Measurements from ENCODE around the gene GPR42. TPM values are rescaled to one million over a fixed set of nuclear protein-coding genes. Genes with fewer than 3 reads are reported as not detected.

Gene GPR42
- polyA plus RNA-seq (2013, experiment 1 of 2), result not detected
- polyA plus RNA-seq (2013, experiment 2 of 2), result not detected

DNA sequence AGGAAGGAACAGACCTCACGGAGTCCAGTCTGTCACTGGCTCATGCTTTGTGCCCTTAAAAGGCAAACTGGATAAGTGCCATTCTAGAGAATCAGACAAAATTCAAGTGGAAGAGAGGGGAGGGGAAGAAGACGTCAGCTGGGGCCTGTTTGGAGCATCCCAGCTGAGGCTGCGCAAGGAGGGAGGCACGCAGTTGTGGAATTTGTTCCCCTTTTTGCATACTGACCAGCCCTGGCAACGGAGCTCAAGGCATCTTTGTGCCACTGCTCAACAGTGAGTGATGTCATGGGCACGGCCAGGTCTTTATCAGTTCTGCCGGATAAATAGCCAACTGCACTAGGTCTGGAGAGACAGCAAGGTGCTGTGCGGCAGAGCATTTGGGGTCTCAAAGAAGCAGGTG lies at the start of gene GPR42:
Gene GPR42, plus strand, starts transcription at position 347 of the 400 bp plus-strand sequence. CDS start 292 bp downstream, outside the sequence.
- H3K27ac ChIP-seq (replicated peaks; ENCODE audit: low read length), result no peak within 1 kb of the TSS
- no peak within 1 kb of the TSS for H2AK5ac ChIP-seq (ENCODE audit: low read depth, low read length)
- no peak within 1 kb of the TSS for H3K9ac ChIP-seq (ENCODE audit: low read depth, low read length, poor library complexity)
- WGBS, 2 donors (ENCODE audit: extremely low coverage in 2 of 2, insufficient read length in 2 of 2, insufficient replicate concordance in 1 of 2), result no CpG with 5 or more reads among the region's 8 CpGs
- H3K79me1 ChIP-seq (ENCODE audit: low read depth, low read length), result no peaks in the 10 kb centered on the region
- H2AFZ ChIP-seq (ENCODE audit: low read length), result no peak within 1 kb of the TSS
- H4K91ac ChIP-seq (ENCODE audit: low read depth, low read length, poor library complexity), result no peak within 1 kb of the TSS
- H2BK5ac ChIP-seq (ENCODE audit: low read length), result no peak within 1 kb of the TSS
- no peaks in the 10 kb centered on the region for H3K36me3 ChIP-seq (replicated peaks in 1 of 2; ENCODE audit: control insufficient read depth in 2 of 2, insufficient read depth in 2 of 2, low read length in 2 of 2)
- no peaks in the 10 kb centered on the region for H3K27me3 ChIP-seq (ENCODE audit: control insufficient read depth in 3 of 3, insufficient read depth in 3 of 3, low read depth in 1 of 3, low read length in 3 of 3)
- H3K4me1 ChIP-seq (ENCODE audit: control insufficient read depth in 2 of 2, insufficient read depth in 1 of 2, low read depth in 1 of 2, low read length in 2 of 2), result no peaks in the 10 kb centered on the region
- no peak within 1 kb of the TSS for H3K4me3 ChIP-seq (ENCODE audit: low read length in 2 of 2)
- no peak within 1 kb of the TSS for H3K23ac ChIP-seq (ENCODE audit: low read depth, low read length, poor library complexity)
- no peaks in the 10 kb centered on the region for H3K9me3 ChIP-seq (replicated peaks in 1 of 2; ENCODE audit: control insufficient read depth in 2 of 2, insufficient read depth in 1 of 2, low read depth in 1 of 2, low read length in 2 of 2)
- no peak within 1 kb of the TSS for H2BK120ac ChIP-seq (ENCODE audit: low read depth, low read length)
- no peak for DNase-seq (ENCODE audit: low spot score)
- H3K18ac ChIP-seq (ENCODE audit: low read length), result no peak within 1 kb of the TSS
- no peak within 1 kb of the TSS for H4K8ac ChIP-seq (ENCODE audit: low read depth, low read length)
- H3K14ac ChIP-seq (ENCODE audit: low read length), result no peak within 1 kb of the TSS
- no peak within 1 kb of the TSS for H2BK15ac ChIP-seq (ENCODE audit: low read length)
- H3K4ac ChIP-seq (ENCODE audit: low read length), result no peak within 1 kb of the TSS
- no peak within 1 kb of the TSS for H3K4me2 ChIP-seq (ENCODE audit: insufficient read depth, low read length, poor library complexity, severe bottlenecking)
- no peak within 1 kb of the TSS for H2BK12ac ChIP-seq (ENCODE audit: low read length)

- Histone ChIP-seq H3K18ac (ENCODE audit: low read length) (no peak overlapping the region), H3K23ac (ENCODE audit: low read depth, low read length, poor library complexity) (no peak overlapping the region), H3K4ac (ENCODE audit: low read length) (no peak overlapping the region), H3K9me3 (replicated peaks in 1 of 2; ENCODE audit: control insufficient read depth in 2 of 2, insufficient read depth in 1 of 2, low read depth in 1 of 2, low read length in 2 of 2) (peaks cover 2 to 3% of the 10 kb centered on the region in 2 donors), H4K8ac (ENCODE audit: low read depth, low read length) (no peak overlapping the region), H3K79me1 (ENCODE audit: low read depth, low read length) (no peaks in the 10 kb centered on the region), H2AK5ac (ENCODE audit: low read depth, low read length) (no peak overlapping the region), H3K4me1 (ENCODE audit: control insufficient read depth in 2 of 2, insufficient read depth in 1 of 2, low read depth in 1 of 2, low read length in 2 of 2) (no peaks in the 10 kb centered on the region), H2BK15ac (ENCODE audit: low read length) (no peak overlapping the region), H3K36me3 (replicated peaks in 1 of 2; ENCODE audit: control insufficient read depth in 2 of 2, insufficient read depth in 2 of 2, low read length in 2 of 2) (no peaks in the 10 kb centered on the region), H3K27me3 (ENCODE audit: control insufficient read depth in 3 of 3, insufficient read depth in 3 of 3, low read depth in 1 of 3, low read length in 3 of 3) (no peaks in the 10 kb centered on the region), H4K91ac (ENCODE audit: low read depth, low read length, poor library complexity) (no peak overlapping the region), H3K9ac (ENCODE audit: low read depth, low read length, poor library complexity) (no peak overlapping the region), H3K4me2 (ENCODE audit: insufficient read depth, low read length, poor library complexity, severe bottlenecking) (no peak overlapping the region), H2AFZ (ENCODE audit: low read length) (no peak overlapping the region), H3K14ac (ENCODE audit: low read length) (no peak overlapping the region), H2BK120ac (ENCODE audit: low read depth, low read length) (no peak overlapping the region), H2BK5ac (ENCODE audit: low read length) (no peak overlapping the region), H2BK12ac (ENCODE audit: low read length) (no peak overlapping the region), H3K27ac (replicated peaks; ENCODE audit: low read length) (no peak overlapping the region), H3K4me3 (ENCODE audit: low read length in 2 of 2) (no peak overlapping the region)
- no peak for DNase-seq (ENCODE audit: low spot score)
- no CpG with 5 or more reads among the region's 2 CpGs for whole genome bisulfite sequencing, 2 donors (ENCODE audit: extremely low coverage in 2 of 2, insufficient read length in 2 of 2, insufficient replicate concordance in 1 of 2)
These were observed 49.6 kb upstream of the GPR42 start for GRCh38 chr19:35321291-35321690.

GRCh38 chr19:35322014-35322413 lies 48.9 kb upstream of the GPR42 start:
- H3K9me3 ChIP-seq (replicated peaks in 1 of 2; ENCODE audit: control insufficient read depth in 2 of 2, insufficient read depth in 1 of 2, low read depth in 1 of 2, low read length in 2 of 2), result peaks cover 2 to 3% of the 10 kb centered on the region in 2 donors
- H3K4me3 ChIP-seq (ENCODE audit: low read length in 2 of 2), result no peak overlapping the region
- no peak overlapping the region for H3K4ac ChIP-seq (ENCODE audit: low read length)
- no peak overlapping the region for H2BK15ac ChIP-seq (ENCODE audit: low read length)
- H3K9ac ChIP-seq (ENCODE audit: low read depth, low read length, poor library complexity), result no peak overlapping the region
- H3K18ac ChIP-seq (ENCODE audit: low read length), result no peak overlapping the region
- H4K91ac ChIP-seq (ENCODE audit: low read depth, low read length, poor library complexity), result no peak overlapping the region
- no peaks in the 10 kb centered on the region for H3K4me1 ChIP-seq (ENCODE audit: control insufficient read depth in 2 of 2, insufficient read depth in 1 of 2, low read depth in 1 of 2, low read length in 2 of 2)
- no peak overlapping the region for H3K23ac ChIP-seq (ENCODE audit: low read depth, low read length, poor library complexity)
- H3K36me3 ChIP-seq (replicated peaks in 1 of 2; ENCODE audit: control insufficient read depth in 2 of 2, insufficient read depth in 2 of 2, low read length in 2 of 2), result no peaks in the 10 kb centered on the region
- no peak overlapping the region for H2BK5ac ChIP-seq (ENCODE audit: low read length)
- H3K79me1 ChIP-seq (ENCODE audit: low read depth, low read length), result no peaks in the 10 kb centered on the region
- no peak for DNase-seq (ENCODE audit: low spot score)
- H3K4me2 ChIP-seq (ENCODE audit: insufficient read depth, low read length, poor library complexity, severe bottlenecking), result no peak overlapping the region
- WGBS, 2 donors (ENCODE audit: extremely low coverage in 2 of 2, insufficient read length in 2 of 2, insufficient replicate concordance in 1 of 2), result no CpG with 5 or more reads among the region's 9 CpGs
- no peaks in the 10 kb centered on the region for H3K27me3 ChIP-seq (ENCODE audit: control insufficient read depth in 3 of 3, insufficient read depth in 3 of 3, low read depth in 1 of 3, low read length in 3 of 3)
- H3K27ac ChIP-seq (replicated peaks; ENCODE audit: low read length), result no peak overlapping the region
- no peak overlapping the region for H2BK12ac ChIP-seq (ENCODE audit: low read length)
- no peak overlapping the region for H4K8ac ChIP-seq (ENCODE audit: low read depth, low read length)
- no peak overlapping the region for H2AK5ac ChIP-seq (ENCODE audit: low read depth, low read length)
- no peak overlapping the region for H2BK120ac ChIP-seq (ENCODE audit: low read depth, low read length)
- no peak overlapping the region for H3K14ac ChIP-seq (ENCODE audit: low read length)
- no peak overlapping the region for H2AFZ ChIP-seq (ENCODE audit: low read length)

- no peaks in the 10 kb centered on the region for H3K4me1 ChIP-seq (ENCODE audit: control insufficient read depth in 2 of 2, insufficient read depth in 1 of 2, low read depth in 1 of 2, low read length in 2 of 2)
- no peak for DNase-seq (ENCODE audit: low spot score)
- H3K14ac ChIP-seq (ENCODE audit: low read length), result no peak overlapping the region
- H2BK5ac ChIP-seq (ENCODE audit: low read length), result no peak overlapping the region
- H3K4ac ChIP-seq (ENCODE audit: low read length), result no peak overlapping the region
- peaks cover 0 to under 1% (median 0%) of the 10 kb centered on the region in 3 experiments for H3K27me3 ChIP-seq (ENCODE audit: control insufficient read depth in 3 of 3, insufficient read depth in 3 of 3, low read depth in 1 of 3, low read length in 3 of 3)
- H3K36me3 ChIP-seq (replicated peaks in 1 of 2; ENCODE audit: control insufficient read depth in 2 of 2, insufficient read depth in 2 of 2, low read length in 2 of 2), result no peaks in the 10 kb centered on the region
- no peak overlapping the region for H3K9ac ChIP-seq (ENCODE audit: low read depth, low read length, poor library complexity)
- no peaks in the 10 kb centered on the region for H3K9me3 ChIP-seq (replicated peaks in 1 of 2; ENCODE audit: control insufficient read depth in 2 of 2, insufficient read depth in 1 of 2, low read depth in 1 of 2, low read length in 2 of 2)
- H3K27ac ChIP-seq (replicated peaks; ENCODE audit: low read length), result no peak overlapping the region
- no peak overlapping the region for H3K4me2 ChIP-seq (ENCODE audit: insufficient read depth, low read length, poor library complexity, severe bottlenecking)
- H3K4me3 ChIP-seq (ENCODE audit: low read length in 2 of 2), result no peak overlapping the region
- H2BK15ac ChIP-seq (ENCODE audit: low read length), result no peak overlapping the region
- no peak overlapping the region for H3K18ac ChIP-seq (ENCODE audit: low read length)
- H2BK120ac ChIP-seq (ENCODE audit: low read depth, low read length), result no peak overlapping the region
- H4K91ac ChIP-seq (ENCODE audit: low read depth, low read length, poor library complexity), result no peak overlapping the region
- H2AK5ac ChIP-seq (ENCODE audit: low read depth, low read length), result no peak overlapping the region
- H4K8ac ChIP-seq (ENCODE audit: low read depth, low read length), result no peak overlapping the region
- WGBS, 2 donors (ENCODE audit: extremely low coverage in 2 of 2, insufficient read length in 2 of 2, insufficient replicate concordance in 1 of 2), result no CpG with 5 or more reads among the region's 4 CpGs
- H3K23ac ChIP-seq (ENCODE audit: low read depth, low read length, poor library complexity), result no peak overlapping the region
- H2AFZ ChIP-seq (ENCODE audit: low read length), result no peak overlapping the region
- H3K79me1 ChIP-seq (ENCODE audit: low read depth, low read length), result no peaks in the 10 kb centered on the region
- no peak overlapping the region for H2BK12ac ChIP-seq (ENCODE audit: low read length)
These were observed 43.2 kb upstream of the GPR42 start for GRCh38 chr19:35327642-35328041.
